SK-N-SH (cell line): ENCODE results near the gene MORN3. TPM values are rescaled to one million over a fixed set of nuclear protein-coding genes. Genes with fewer than 3 reads are reported as not detected.

Experiments
- CTCF ChIA-PET: fragments of 300-600, 350-600 bp; formaldehyde crosslinking; extraction: SDS; loops from one replicate; lab custom pipeline; 2021; lab: Yijun Ruan, JAX
- POLR2A ChIA-PET: fragments of 350-600 bp; sonication (Branson Sonifier 250); formaldehyde crosslinking; extraction: SDS; loops from one replicate; lab custom pipeline; 2020; ENCODE audit warnings: antibody characterized with exemption, inconsistent platforms; lab: Yijun Ruan, JAX
- DNase-seq: peaks from one replicate; pipeline ENCODE4 v3.0.0; 2012
- H2AFZ ChIP-seq: fragments of 200-600 bp; sonication (generic); 2 replicates; pipeline ENCODE4 v1.8.1; 2016; ENCODE audit warnings: antibody characterized with exemption, mild to moderate bottlenecking, low read depth
- H3F3A ChIP-seq: fragments of 200-600 bp; sonication (generic); replicated peaks from 2 replicates; pipeline ENCODE3; 2016; ENCODE audit warnings: antibody characterized with exemption, mild to moderate bottlenecking; ENCODE audit not compliant: insufficient read depth
- H3K27ac ChIP-seq, 2 experiments: fragments of 200-500 bp in 1 of 2; fragments of 200-600 bp in 1 of 2; sonication (Bioruptor generic) in 1 of 2; sonication (generic), shearing (Covaris generic) in 1 of 2; 2 replicates each; pipeline versions ENCODE4 v1.5.1 to v1.6.1; 2014 to 2016; ENCODE audit warnings: low read depth in 2 of 2, inconsistent platforms in 1 of 2, low read length in 1 of 2, mild to moderate bottlenecking in 1 of 2, mixed read lengths in 1 of 2
- H3K27me3 ChIP-seq: fragments of 200-600 bp; sonication (generic), shearing (Covaris generic); 2 replicates; pipeline ENCODE4 v1.6.1; 2016; ENCODE audit warnings: mixed run types; ENCODE audit not compliant: insufficient read depth
- H3K36me3 ChIP-seq, 2 experiments: fragments of 200-500 bp in 1 of 2; fragments of 200-600 bp in 1 of 2; sonication (Bioruptor generic) in 1 of 2; sonication (generic) in 1 of 2; replicated peaks in 1 of 2; 2 replicates each; pipeline versions ENCODE3 to v1.5.1; 2014 to 2016; ENCODE audit warnings: low read length in 1 of 2, mild to moderate bottlenecking in 1 of 2; ENCODE audit not compliant: insufficient read depth in 2 of 2, control insufficient read depth in 1 of 2
- H3K4me1 ChIP-seq, 2 experiments: fragments of 200-500 bp in 1 of 2; fragments of 200-600 bp in 1 of 2; sonication (Bioruptor generic) in 1 of 2; sonication (generic), shearing (Covaris generic) in 1 of 2; 2 replicates each; pipeline versions ENCODE4 v1.5.1 to v1.6.1; 2014 to 2016; ENCODE audit warnings: low read depth in 1 of 2, low read length in 1 of 2, mixed run types in 1 of 2; ENCODE audit not compliant: insufficient read depth in 2 of 2, control insufficient read depth in 1 of 2
- H3K4me2 ChIP-seq: fragments of 200-600 bp; sonication (generic), shearing (Covaris generic); 2 replicates; pipeline ENCODE4 v1.6.1; 2017; ENCODE audit warnings: mixed run types
- H3K4me3 ChIP-seq, 2 experiments: fragments of 200-500 bp in 1 of 2; fragments of 200-600 bp in 1 of 2; sonication (Bioruptor generic) in 1 of 2; sonication (generic), shearing (Covaris generic) in 1 of 2; 2 replicates each; pipeline versions ENCODE4 v1.5.1 to v1.8.1; 2014 to 2016; ENCODE audit warnings: low read depth in 2 of 2, inconsistent platforms in 1 of 2, low read length in 1 of 2, mild to moderate bottlenecking in 1 of 2, mixed read lengths in 1 of 2, moderate library complexity in 1 of 2
- H3K79me2 ChIP-seq: fragments of 200-600 bp; sonication (generic); 2 replicates; pipeline ENCODE4 v1.8.1; 2017; ENCODE audit warnings: mild to moderate bottlenecking; ENCODE audit not compliant: insufficient read depth
- H3K9ac ChIP-seq: fragments of 200-600 bp; sonication (generic); 2 replicates; pipeline ENCODE4 v1.6.1; 2017; ENCODE audit warnings: mixed run types
- H3K9me2 ChIP-seq: fragments of 200-600 bp; sonication (generic); 2 replicates; pipeline ENCODE4 v1.6.1; 2017; ENCODE audit warnings: mixed run types
- H3K9me3 ChIP-seq: fragments of 200-600 bp; sonication (generic); 2 replicates; pipeline ENCODE4 v1.6.1; 2017; ENCODE audit warnings: mixed run types, mild to moderate bottlenecking, moderate library complexity
- H4K20me1 ChIP-seq: fragments of 200-600 bp; sonication (generic); 2 replicates; pipeline ENCODE4 v1.6.1; 2017; ENCODE audit warnings: mild to moderate bottlenecking, mixed run types; ENCODE audit not compliant: insufficient read depth
- ELF1 ChIP-seq: IDR thresholded peaks from 2 replicates; pipeline ENCODE4 v1.4.0; 2012
- EP300 ChIP-seq, 2 experiments: IDR thresholded peaks; 2 replicates each; pipeline versions ENCODE4 v1.4.0 to v1.6.1; 2012; ENCODE audit warnings: borderline replicate concordance in 1 of 2, low read depth in 1 of 2, low read length in 1 of 2
- FOSL2 ChIP-seq: IDR thresholded peaks from 2 replicates; pipeline ENCODE4 v1.4.0; 2012; ENCODE audit warnings: low read depth, mild to moderate bottlenecking, moderate library complexity, borderline replicate concordance
- GATA2 ChIP-seq: sonication (generic); formaldehyde crosslinking; IDR thresholded peaks from 2 replicates; pipeline ENCODE4 v1.5.0; 2020; ENCODE audit warnings: mild to moderate bottlenecking, missing genetic modification reagents
- MAX ChIP-seq: IDR thresholded peaks from 2 replicates; pipeline ENCODE4 v1.4.0; 2012; ENCODE audit warnings: low read depth
- MXI1 ChIP-seq: IDR thresholded peaks from 2 replicates; pipeline ENCODE4 v1.6.1; 2012; ENCODE audit warnings: mild to moderate bottlenecking, low read depth, low read length, improper control_type of control experiment
- NFIC ChIP-seq: IDR thresholded peaks from 2 replicates; pipeline ENCODE4 v1.4.0; 2012; ENCODE audit warnings: borderline replicate concordance
- NRF1 ChIP-seq: IDR thresholded peaks from 2 replicates; pipeline ENCODE4 v1.6.1; 2012; ENCODE audit warnings: low read depth, mild to moderate bottlenecking, low read length
- RXRA ChIP-seq: IDR thresholded peaks from 2 replicates; pipeline ENCODE4 v1.4.0; 2012; ENCODE audit warnings: low read depth, mild to moderate bottlenecking, borderline replicate concordance
- SIN3A ChIP-seq: IDR thresholded peaks from 2 replicates; pipeline ENCODE4 v1.6.1; 2012; ENCODE audit warnings: low read depth, mild to moderate bottlenecking, low read length, moderate library complexity, borderline replicate concordance
- TCF12 ChIP-seq: IDR thresholded peaks from 2 replicates; pipeline ENCODE4 v1.4.0; 2012
- TEAD4 ChIP-seq: IDR thresholded peaks from 2 replicates; pipeline ENCODE4 v1.4.0; 2012; ENCODE audit warnings: mild to moderate bottlenecking, borderline replicate concordance; ENCODE audit not compliant: insufficient read depth
- USF2 ChIP-seq: fragments of 150-350 bp; IDR thresholded peaks from 2 replicates; pipeline ENCODE4 v1.6.1; 2017; ENCODE audit warnings: antibody characterized with exemption, low read length, low read depth, borderline replicate concordance
- YY1 ChIP-seq: IDR thresholded peaks from 2 replicates; pipeline ENCODE4 v1.4.0; 2012; ENCODE audit warnings: low read depth, mild to moderate bottlenecking
- ZBTB33 ChIP-seq: IDR thresholded peaks from 2 replicates; pipeline ENCODE4 v1.4.0; 2012; ENCODE audit warnings: low read depth, borderline replicate concordance
- WGBS: methylation state at CpG from one replicate; pipeline ENCODE4 v1.1.6; 2017; ENCODE audit warnings: low lambda C conversion rate; 5-methylcytosine and 5-hydroxymethylcytosine counted together
- polyA plus RNA-seq, 3 experiments: library from polyadenylated mRNA; depleted of rRNA; stranded (reverse); fragments of >200 nt; gene quantifications; 2 replicates each; pipeline ENCODE4 v1.2.3, GENCODE V29; 2012

The MORN3 gene
- polyA plus RNA-seq, 1 of the 3 experiments (the other 2 are of a cell fraction), result 2.7 TPM

GRCh38 chr12:121678716-121679300, 9.4 kb upstream of the MORN3 start:
- POLR2A ChIA-PET, result interaction anchor here (1.0 kb wide), 1 partner anchor 126 kb away, joined by 3 read pairs; no protein-coding TSS in a partner anchor

DNA sequence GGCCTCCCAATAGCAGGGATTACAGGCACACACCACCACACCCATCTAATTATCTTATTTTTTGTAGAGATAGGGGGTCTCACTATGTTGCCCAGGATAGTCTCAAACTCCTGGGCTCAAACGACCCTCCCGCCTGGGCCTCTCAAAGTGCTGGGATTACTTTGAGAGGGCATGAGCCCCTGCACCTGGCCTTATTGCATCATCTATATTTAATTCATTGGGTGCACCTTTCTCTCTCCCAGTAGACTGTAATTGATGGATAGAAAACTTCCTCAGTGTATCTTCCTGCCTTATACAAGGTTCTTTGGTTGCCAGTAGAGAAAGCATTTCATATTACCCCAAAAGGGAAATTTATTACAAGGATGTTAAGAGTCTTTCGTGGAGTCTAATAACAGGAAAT, 8.9 kb upstream of the MORN3 start:
- CTCF ChIA-PET, result interaction anchor here (0.9 to 3.2 kb wide), 3 partner anchors 9 to 184 kb away, joined by 5 to 24 read pairs (median 13); partner anchors contain the start of gene MORN3
- POLR2A ChIA-PET, result interaction anchor here (1.0 kb wide), 1 partner anchor 126 kb away, joined by 3 read pairs; no protein-coding TSS in a partner anchor
- 81% methylated on average over 3 of the region's 3 CpGs for WGBS

More at GRCh38 chr12:121678716-121679300, 9.4 kb upstream of the MORN3 start:
- H3K27ac ChIP-seq, result no peak overlapping the region
- CTCF ChIA-PET, result interaction anchor here (0.9 to 3.2 kb wide), 4 partner anchors 10 to 184 kb away, joined by 3 to 24 read pairs (median 9); partner anchors contain the start of gene MORN3
- H3K4me1 ChIP-seq, result peaks cover 0 to 5% of the 10 kb centered on the region in 2 experiments; a peak in 1 of 4 replicates
- H3K27me3 ChIP-seq, result no peaks in the 10 kb centered on the region
- H2AFZ ChIP-seq, result no peak overlapping the region
- H3K4me3 ChIP-seq, result no peak overlapping the region
- no peak overlapping the region for H3K9ac ChIP-seq
- H3K36me3 ChIP-seq, result no peaks in the 10 kb centered on the region
- no peaks in the 10 kb centered on the region for H3K9me3 ChIP-seq
- TF ChIP-seq GATA2, result no peak
- TF ChIP-seq USF2, result no peak
- TF ChIP-seq ZBTB33, result no peak
- TF ChIP-seq, all 33 proteins: peak for 0
- no peak for DNase-seq
- 79% methylated on average over 9 of the region's 9 CpGs for WGBS
- H3K79me2 ChIP-seq, result no peaks in the 10 kb centered on the region
- H3K4me2 ChIP-seq, result no peak overlapping the region
- no peaks in the 10 kb centered on the region for H3K9me2 ChIP-seq
- no peaks in the 10 kb centered on the region for H4K20me1 ChIP-seq
- peaks cover 2% of the 10 kb centered on the region for H3F3A ChIP-seq

DNA sequence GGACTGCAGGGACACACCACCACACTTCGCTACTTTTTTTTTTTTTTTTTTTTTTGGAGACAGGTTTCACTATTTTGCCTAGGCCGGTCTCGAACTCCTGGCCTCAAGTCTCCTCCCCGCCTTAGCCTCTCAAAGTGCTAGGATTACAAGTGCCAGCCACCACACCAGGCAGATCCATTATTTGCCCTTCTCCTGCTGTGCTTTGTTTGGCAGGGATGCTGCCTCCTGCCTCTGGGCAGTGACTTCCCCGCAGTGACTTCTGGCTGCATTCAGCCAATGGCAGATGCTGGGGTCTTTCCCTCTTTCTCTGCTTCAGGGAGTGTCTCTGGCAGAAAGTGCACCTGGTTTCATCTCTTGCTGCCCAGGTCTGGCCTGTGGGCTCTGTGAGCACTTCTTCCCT, 6.7 kb upstream of the MORN3 start:
- Histone ChIP-seq H3K27ac (no peak overlapping the region), H3K36me3 (no peaks in the 10 kb centered on the region), H2AFZ (no peak overlapping the region), H3K4me3 (no peak overlapping the region), H3K9me2 (no peaks in the 10 kb centered on the region), H4K20me1 (no peaks in the 10 kb centered on the region), H3K79me2 (no peaks in the 10 kb centered on the region), H3K4me2 (no peak overlapping the region), H3F3A (peaks cover 10% of the 10 kb centered on the region), H3K9me3 (no peaks in the 10 kb centered on the region), H3K27me3 (no peaks in the 10 kb centered on the region), H3K9ac (no peak overlapping the region), H3K4me1 (peaks cover 0 to 11% of the 10 kb centered on the region in 2 experiments; a peak in 1 of 4 replicates)
- CTCF ChIA-PET, result interaction anchor here (2.9 kb wide), 1 partner anchor 124 kb away, joined by 10 read pairs; no protein-coding TSS in a partner anchor
- 89% methylated on average over 5 of the region's 5 CpGs for WGBS
- POLR2A ChIA-PET, result no interaction called here
- DNase-seq, result no peak
- TF ChIP-seq USF2, result no peak
- TF ChIP-seq NRF1, result no peak
- no peak for TF ChIP-seq SIN3A
- no peak for TF ChIP-seq ELF1
- TF ChIP-seq RXRA, result no peak
- no peak for TF ChIP-seq FOSL2
- no peak for TF ChIP-seq EP300 (IDR thresholded peaks at IDR 0.05; ENCODE audit: borderline replicate concordance in 1 of 2, low read depth in 1 of 2, low read length in 1 of 2)
- TF ChIP-seq TCF12, result no peak
- no peak for TF ChIP-seq YY1
- TF ChIP-seq ZBTB33, result no peak
- no peak for TF ChIP-seq NFIC
- no peak for TF ChIP-seq MAX

More for the DNA sequence above, 8.9 kb upstream of the MORN3 start:
- no peaks in the 10 kb centered on the region for H3K9me2 ChIP-seq
- no peak overlapping the region for H3K4me2 ChIP-seq
- H3K4me1 ChIP-seq, result peaks cover 0 to 5% of the 10 kb centered on the region in 2 experiments; a peak in 1 of 4 replicates
- H4K20me1 ChIP-seq, result no peaks in the 10 kb centered on the region
- no peaks in the 10 kb centered on the region for H3K36me3 ChIP-seq
- H3K79me2 ChIP-seq, result no peaks in the 10 kb centered on the region
- H3K27ac ChIP-seq, result no peak overlapping the region
- H3K9ac ChIP-seq, result no peak overlapping the region
- no peaks in the 10 kb centered on the region for H3K27me3 ChIP-seq
- DNase-seq, result no peak
- H2AFZ ChIP-seq, result no peak overlapping the region
- no peaks in the 10 kb centered on the region for H3K9me3 ChIP-seq
- TF ChIP-seq TEAD4, result no peak
- no peak for TF ChIP-seq MXI1
- no peak overlapping the region for H3K4me3 ChIP-seq
- H3F3A ChIP-seq, result peaks cover 7% of the 10 kb centered on the region
